HG02642 (cell line): ENCODE results near the gene INTS14.
A peak's percentile ranks its signal among the peaks of the same experiment; 100 is the strongest.
"Not testable (repeated sequence)": the region's sequence is repeated elsewhere in the genome, so short reads cannot be mapped to it uniquely, and the experiment has no call there.

Source experiments
- ATAC-seq: cut with Tn5 transposase; IDR thresholded peaks from one replicate; pipeline ENCODE4 v1.9.1; 2021; ENCODE audit warnings: mild to moderate bottlenecking; ENCODE audit not compliant: unreplicated experiment, poor library complexity

Gene INTS14

GRCh38 chr15:65632780-65633375 is 21.9 kb upstream of the INTS14 start:
- ATAC-seq = no peak

DNA sequence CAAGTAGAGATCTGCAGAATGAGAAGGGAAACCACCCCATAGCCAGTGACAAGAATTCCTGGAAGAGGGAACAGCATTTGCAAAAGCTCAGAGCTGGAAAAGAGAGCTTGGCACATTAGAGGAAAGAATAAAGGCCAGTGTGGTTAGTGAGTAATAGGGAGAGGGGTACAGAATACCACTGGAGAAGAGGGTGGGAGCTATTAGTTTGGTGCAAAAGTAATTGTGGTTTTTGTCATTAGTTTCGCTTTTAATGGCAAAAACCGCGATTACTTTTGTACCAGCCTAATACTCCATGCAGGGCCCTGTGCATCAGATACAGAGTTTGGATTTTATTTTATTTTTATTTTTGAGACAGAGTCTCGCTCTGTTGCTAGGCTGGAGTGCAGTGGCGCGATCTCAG is 20.6 kb upstream of the INTS14 start:
- peak; percentile 35 for ATAC-seq

- ATAC-seq = peak; percentile 72
Observed at GRCh38 chr15:65630760-65631159, 19.8 kb upstream of the INTS14 start.

- no peak for ATAC-seq
Observed at GRCh38 chr15:65629548-65629947, 18.6 kb upstream of the INTS14 start.

DNA sequence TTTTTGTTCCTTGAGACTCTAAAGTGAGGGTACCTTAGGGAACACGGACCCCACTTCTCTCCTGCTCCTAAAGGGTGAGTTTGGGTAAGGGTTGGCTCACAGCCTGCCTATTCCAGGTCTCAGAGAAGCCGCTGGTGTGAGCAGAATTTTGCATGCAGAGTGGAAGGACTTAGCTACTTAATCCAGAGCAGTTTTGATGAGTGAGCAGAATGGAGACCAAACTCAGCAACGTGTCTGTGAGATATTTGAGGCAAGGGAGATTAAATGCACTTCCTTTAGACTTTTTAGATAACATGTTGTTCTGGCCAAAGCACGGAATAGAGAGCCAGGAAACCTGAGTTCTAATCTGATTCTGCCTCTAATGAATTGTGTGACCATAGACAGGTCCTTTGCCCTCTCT is 15.9 kb upstream of the INTS14 start:
- no peak for ATAC-seq

GRCh38 chr15:65623103-65623502 is 12.2 kb upstream of the INTS14 start:
- ATAC-seq = no peak

DNA sequence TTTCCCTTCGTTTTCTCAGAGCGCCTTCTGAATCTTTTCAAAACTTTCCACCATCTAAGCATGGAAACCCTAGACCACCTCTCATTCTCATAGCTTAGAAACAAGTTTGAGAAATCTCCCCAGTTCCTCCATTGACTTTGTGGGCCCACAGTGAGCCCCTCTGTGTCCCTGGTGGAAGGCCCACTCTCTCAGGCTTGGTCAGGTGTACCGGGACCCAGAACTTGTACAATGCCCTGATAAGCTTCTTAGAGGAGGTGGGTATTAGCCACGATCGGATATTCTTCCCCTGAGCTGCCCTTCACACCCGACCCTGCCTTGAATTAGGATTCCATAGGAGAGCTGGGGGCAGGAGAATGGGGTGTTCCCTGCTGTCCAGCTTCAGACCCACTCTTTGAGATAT is 10.7 kb upstream of the INTS14 start, which contains the start of gene SLC24A1:
Gene SLC24A1, plus strand, starts transcription at position 301 of the 400 bp plus-strand sequence. CDS start 2,143 bp downstream, outside the sequence.
- no peak for ATAC-seq

DNA sequence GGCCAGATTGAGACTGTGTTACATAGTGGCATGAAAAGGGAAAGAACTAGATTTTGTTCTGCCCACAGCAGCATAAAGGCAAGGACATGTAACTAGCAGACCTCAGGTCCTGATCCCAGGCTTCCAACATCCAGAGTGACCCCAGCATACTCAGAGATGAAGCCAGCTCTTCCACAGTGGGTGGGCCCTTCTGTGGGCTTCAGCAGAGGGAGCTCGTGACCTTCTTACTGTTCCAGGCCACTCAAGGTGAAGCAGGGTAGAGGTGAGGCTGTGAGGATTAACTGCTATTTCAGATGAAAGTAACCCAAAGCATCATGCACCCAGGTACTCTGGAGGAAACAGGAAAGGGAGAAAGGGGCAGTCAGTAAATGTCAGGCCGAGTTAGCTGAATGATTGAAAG is 9.9 kb upstream of the INTS14 start:
- ATAC-seq = no peak

DNA sequence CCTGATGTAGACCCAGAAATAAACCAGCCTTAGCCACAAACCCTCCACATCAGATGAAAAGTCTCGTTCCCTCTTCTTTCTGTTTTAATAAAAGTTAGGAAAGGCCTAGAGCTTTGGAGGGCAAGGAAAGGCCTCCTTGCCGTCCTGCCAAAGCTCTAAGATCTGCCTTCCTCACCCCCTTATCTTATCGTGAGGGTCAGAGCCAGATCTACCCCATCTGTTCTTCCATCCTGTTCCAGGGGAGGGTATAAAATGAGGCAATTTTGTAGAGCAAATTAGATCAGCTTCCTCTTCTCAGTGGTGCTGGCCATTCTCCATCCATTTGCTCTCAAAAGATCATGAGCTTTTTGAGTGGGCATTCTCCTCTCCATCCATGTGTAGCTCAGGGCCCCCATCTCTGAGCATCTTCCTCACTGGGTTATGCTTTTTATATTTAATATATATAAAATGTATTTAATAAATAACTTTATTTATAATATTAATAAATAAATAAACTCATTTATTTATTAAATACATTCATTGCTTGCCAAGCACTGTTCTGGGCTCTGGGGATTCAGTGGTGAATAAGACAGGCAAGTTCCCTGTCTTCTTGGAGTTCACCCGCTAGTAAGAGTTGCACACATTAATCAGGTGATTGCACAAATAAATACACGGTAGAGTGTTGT is 8.8 kb upstream of the INTS14 start:
- ATAC-seq = no peak

DNA sequence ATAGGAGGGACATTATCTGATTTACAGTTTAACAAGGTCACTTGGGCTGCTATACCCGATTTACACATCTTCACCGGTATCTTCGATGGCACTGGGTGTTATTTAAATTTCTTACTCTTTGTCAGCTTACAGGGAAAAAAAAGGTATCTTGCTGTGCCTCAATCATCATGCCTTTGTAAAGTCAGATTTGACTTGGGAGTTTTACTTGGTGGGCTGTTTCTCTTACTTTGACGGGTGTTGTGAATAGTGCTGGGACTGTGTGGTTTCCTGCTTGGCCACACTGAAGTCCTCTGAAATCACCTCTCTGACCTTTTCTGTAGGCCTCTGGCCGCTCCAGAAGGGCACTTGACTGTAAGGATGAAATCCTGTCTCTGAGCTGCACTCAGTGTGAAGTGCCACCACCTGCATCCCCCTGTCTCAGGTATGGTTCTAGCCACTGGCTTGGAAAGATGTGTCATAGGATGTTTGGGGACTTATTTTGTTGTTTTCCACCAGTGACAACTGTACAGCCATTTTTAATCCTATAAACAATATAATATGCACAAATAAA is 7.7 kb upstream of the INTS14 start:
- ATAC-seq = no peak

DNA sequence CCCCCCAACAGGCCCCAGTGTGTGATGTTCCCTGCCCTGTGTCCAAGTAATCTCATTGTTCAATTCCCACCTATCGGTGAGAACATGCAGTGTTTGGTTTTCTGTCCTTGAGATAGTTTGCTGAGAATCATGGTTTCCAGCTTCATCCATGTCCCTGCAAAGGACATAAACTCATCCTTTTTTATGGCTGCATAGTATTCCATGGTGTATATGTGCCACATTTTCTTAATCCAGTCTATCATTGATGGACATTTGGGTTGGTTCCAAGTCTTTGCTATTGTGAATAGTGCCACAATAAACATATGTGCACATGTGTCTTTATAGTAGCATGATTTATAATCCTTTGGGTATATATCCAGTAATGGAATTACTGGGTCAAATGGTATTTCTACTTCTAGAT is 5.0 kb upstream of the INTS14 start:
- ATAC-seq = not testable (repeated sequence)

DNA sequence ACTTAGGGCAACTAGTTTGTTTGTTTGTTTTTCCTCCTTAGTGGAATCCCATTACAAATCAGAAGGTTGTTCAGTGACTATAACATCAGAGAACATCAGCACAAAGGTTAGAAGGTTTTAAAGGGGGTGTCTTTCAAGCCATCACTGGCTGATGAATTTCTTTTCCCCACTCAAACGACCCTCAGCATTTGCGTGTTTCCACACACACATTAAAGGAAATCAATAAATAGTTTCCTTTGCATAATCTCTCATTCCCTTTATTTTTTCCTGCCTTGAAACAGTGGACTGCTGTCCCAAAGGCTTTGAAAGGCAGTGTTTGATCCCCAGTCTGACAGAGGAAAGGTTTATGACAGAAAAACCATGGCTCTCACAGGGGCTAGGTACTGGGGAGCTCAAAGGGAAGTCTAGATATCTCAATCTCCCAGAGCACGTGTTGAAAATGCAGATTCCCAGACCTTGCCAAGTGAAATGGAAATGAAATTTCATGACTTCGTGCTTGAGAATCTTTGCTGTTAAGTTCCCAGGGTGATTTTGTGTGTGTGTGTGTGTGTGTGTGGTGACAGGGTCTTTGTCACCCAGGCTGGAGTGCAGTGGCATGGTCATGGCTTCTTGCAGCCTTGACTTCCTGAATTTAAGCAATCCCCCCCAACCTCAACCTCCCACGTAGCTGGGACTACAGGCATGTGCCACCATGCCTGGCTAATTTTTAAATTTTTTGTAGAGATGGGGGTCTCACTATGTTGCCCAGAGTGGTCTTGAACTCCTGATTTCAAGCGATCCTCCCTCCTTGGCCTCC is 2.2 kb upstream of the INTS14 start:
- ATAC-seq = no peak

GRCh38 chr15:65612616-65612946 is 1.6 kb upstream of the INTS14 start:
- no peak for ATAC-seq

DNA sequence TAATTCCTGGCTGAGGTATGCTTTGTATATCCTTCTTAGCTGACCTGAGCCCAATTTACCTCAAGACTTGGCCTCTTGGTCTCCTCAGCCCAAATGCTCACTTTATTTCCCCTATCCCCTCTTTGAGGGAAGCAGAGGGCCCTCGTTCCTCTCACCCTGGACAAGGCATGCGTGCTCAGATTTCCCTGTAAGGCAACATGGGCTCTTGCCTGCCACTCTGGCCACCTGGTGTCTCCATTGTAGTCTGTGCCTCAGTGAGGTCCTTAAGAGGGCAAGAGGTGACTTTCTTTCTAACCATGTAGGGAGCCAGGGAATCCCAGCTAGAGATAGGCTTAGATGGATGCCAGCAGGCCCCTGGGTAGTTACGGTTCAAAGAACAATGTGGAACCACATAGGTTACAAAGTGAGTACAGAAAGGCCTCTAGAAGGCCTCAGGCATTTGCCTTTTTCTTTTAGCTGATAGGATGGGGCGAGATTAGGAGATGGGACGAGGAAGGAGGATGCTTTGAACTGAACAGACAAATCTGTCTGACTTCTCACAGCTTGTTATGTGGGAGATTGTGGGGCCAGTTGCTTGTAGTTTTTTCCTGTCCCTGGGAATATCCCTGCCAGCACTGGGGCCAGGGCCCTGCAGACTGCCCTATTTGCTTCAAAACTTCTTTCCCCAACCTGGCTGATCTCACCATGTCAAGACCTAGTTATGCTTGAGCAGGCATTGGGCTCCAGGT is 1.1 kb upstream of the INTS14 start:
- ATAC-seq = no peak

- no peak for ATAC-seq
Observed at GRCh38 chr15:65603559-65603958, 7.4 kb downstream of the INTS14 start.

DNA sequence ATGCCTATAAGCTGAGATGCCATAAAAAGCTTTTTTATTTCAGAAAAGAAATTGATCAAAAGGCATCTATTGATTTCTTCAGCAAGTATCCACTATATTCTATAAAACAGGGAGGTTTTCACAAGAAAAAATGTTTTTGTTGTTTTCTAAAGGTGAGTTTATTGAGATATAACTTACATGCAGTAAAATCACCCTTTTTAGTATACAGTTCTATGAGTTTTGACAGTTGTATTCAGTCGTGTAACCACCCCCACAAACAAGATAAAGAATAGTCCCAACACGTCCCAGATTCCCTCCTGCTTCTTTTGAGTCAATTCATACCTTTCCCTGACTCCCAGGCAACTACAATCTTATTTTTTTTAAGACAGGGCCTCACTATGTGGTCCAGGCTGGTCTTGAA is 7.8 kb downstream of the INTS14 start:
- no peak for ATAC-seq

GRCh38 chr15:65599677-65600076 is 11.3 kb downstream of the INTS14 start:
- no peak for ATAC-seq

DNA sequence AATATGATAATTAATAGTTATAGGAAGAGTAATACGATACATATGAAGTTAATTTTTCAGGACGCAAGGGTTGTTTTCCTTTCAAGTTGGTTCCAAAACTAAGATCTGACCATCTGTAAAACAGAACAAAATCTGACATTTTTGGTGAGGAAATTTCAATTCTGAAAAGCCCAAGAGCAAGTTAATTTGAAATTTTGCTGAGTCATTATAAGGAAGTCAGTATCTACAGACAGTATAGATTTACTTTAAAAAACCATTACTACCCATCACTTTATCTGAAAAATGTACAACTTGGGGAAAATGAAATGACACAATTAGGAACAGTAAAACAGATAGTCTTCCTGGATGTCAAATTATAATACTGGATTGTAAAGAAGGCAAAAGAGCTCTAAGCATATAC is 12.5 kb downstream of the INTS14 start:
- ATAC-seq = no peak

DNA sequence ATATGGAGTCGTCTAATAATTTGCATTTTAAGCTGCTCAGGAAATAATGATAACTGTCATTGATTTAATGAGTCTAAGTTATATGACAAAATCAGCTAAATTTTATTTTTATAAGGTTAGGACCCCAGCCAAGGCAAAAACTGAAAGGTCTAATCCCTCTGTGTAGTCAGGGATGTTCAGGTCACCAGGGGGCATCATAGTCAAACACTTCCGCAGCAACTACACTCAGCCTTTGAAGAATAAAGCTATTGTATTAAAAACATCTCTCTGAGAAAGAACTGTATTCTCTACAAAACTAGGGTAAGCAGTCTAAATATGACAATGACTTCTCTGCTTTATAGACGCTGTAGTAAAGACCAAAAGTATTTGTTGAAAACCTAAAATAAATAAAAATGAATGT is 15.0 kb downstream of the INTS14 start:
- no peak for ATAC-seq

DNA sequence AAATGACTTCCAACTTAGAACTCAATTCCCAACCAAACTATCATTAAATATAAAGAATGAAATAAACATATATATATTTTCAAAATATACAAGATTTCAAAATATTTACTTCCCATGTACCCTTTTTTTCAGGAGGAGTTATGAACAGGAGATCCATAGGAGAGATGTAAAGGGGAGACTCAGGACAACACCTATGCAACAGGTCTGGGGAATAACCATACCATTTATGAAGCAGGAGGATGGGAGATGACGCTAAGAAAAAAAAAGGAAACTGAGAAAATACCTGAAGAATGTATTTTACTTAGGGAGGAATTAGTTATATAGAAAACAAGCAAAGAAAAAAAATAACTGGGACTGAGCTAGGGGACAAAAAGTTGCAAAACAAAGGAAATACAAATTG is 23.8 kb downstream of the INTS14 start:
- no peak for ATAC-seq

GRCh38 chr15:65584241-65584640 is 26.7 kb downstream of the INTS14 start:
- ATAC-seq = no peak
